Activated gamma-delta T cell treated with Interleukin-2 at 50 U/mL for 16 hours (primary cell): Measurements from ENCODE around the gene CYFIP2.

Experiments
- DNase-seq: peaks from one replicate; pipeline ENCODE4 v3.0.0-alpha.2; 2020

The CYFIP2 gene

GRCh38 chr5:157289164-157289819 is 23.4 kb downstream of the CYFIP2 start:
- no peak for DNase-seq

GRCh38 chr5:157290156-157290980 is 24.4 kb downstream of the CYFIP2 start:
- no peak for DNase-seq

GRCh38 chr5:157290981-157291711 is 25.2 kb downstream of the CYFIP2 start:
- DNase-seq: no peak

- no peak for DNase-seq
Measured at GRCh38 chr5:157292599-157292998, 26.7 kb downstream of the CYFIP2 start.

GRCh38 chr5:157294407-157295091 is 28.6 kb downstream of the CYFIP2 start:
- DNase-seq: no peak

GRCh38 chr5:157295247-157295646 is 29.3 kb downstream of the CYFIP2 start:
- no peak for DNase-seq

- DNase-seq: no peak
Measured at GRCh38 chr5:157300564-157300963, 34.6 kb downstream of the CYFIP2 start.

- no peak for DNase-seq
Measured at GRCh38 chr5:157301066-157301465, 35.1 kb downstream of the CYFIP2 start.

GRCh38 chr5:157303023-157303422 is 37.1 kb downstream of the CYFIP2 start:
- no peak for DNase-seq

GRCh38 chr5:157303667-157304327 is 37.9 kb downstream of the CYFIP2 start:
- peak; percentile 37 for DNase-seq

- no peak for DNase-seq
Measured at GRCh38 chr5:157306081-157306480, 40.2 kb downstream of the CYFIP2 start.

GRCh38 chr5:157306692-157307471 is 41.0 kb downstream of the CYFIP2 start:
- DNase-seq: peak; percentile 35

- no peak for DNase-seq
Measured at GRCh38 chr5:157308836-157309465, 43.0 kb downstream of the CYFIP2 start.

GRCh38 chr5:157309796-157310195 is 43.9 kb downstream of the CYFIP2 start:
- no peak for DNase-seq

- DNase-seq: no peak
Measured at GRCh38 chr5:157311595-157311994, 45.7 kb downstream of the CYFIP2 start.

GRCh38 chr5:157312492-157312891 is 46.6 kb downstream of the CYFIP2 start:
- peak; percentile 54 for DNase-seq

GRCh38 chr5:157322581-157322980 is 56.7 kb downstream of the CYFIP2 start:
- DNase-seq: no peak

- no peak for DNase-seq
Measured at GRCh38 chr5:157323107-157323706, 57.3 kb downstream of the CYFIP2 start.

- DNase-seq: no peak
Measured at GRCh38 chr5:157324237-157324636, 58.3 kb downstream of the CYFIP2 start.

- DNase-seq: no peak
Measured at GRCh38 chr5:157326440-157327005, 60.6 kb downstream of the CYFIP2 start.
